HG02981 (cell line): ENCODE results near the gene ZNF845.
"Not testable (repeated sequence)": the region's sequence is repeated elsewhere in the genome, so short reads cannot be mapped to it uniquely, and the experiment has no call there.

Source experiments
- ATAC-seq: cut with Tn5 transposase; IDR thresholded peaks from one replicate; pipeline ENCODE4 v1.9.1; 2021; ENCODE audit warnings: mild to moderate bottlenecking, moderate library complexity; ENCODE audit not compliant: unreplicated experiment

The ZNF845 gene

DNA sequence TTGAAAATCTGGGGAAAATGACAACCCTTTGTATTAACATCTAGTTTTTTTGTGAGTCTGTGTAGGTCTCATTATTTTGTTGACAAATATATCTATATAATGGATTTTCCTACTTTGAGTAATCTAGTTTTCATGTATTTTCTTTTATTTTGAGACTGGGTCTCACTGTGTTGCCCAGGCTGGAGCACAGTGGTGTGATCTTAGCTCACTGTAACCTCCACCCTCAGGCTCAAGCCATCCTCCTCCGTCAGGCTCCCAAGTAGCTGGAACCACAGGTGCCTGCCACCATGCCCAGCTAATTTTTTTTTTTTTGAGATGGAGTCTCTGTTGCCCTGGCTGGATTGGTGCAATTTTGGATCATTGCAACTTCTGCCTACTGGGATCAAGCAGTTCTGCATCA lies 41.2 kb downstream of the ZNF845 start:
- ATAC-seq, result no peak

DNA sequence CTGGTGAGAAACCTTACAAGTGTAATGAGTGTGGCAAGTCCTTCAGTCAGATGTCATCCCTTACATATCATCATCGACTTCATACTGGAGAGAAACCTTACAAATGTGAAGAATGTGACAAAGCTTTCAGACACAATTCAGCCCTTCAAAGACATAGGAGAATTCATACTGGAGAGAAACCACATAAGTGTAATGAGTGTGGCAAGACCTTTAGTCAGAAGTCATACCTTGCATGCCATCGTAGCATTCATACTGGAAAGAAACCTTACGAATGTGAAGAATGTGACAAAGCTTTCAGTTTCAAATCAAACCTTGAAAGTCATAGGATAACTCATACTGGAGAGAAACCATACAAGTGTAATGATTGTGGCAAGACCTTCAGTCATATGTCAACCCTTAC lies 47.8 kb downstream of the ZNF845 start:
- ATAC-seq, result no peak

DNA sequence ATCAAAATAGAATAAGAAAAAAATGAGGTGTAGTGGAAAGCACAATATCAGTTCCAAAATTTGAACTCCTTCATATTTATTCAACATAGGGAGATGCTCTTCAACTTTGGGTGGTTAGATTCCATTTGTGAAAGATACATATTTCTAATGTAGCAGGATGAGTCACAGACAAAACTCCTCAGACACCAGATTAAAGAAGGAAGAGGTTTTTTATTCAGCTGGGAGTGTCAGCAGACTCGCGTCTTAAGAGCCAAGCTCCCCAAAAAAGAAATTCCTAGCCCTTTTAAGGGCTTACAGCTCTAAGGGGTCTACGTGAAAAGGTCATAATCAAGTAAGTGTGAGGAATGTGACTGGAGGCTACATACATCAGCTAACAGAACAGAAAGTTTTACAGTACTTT lies 54.6 kb downstream of the ZNF845 start:
- ATAC-seq, result no peak

DNA sequence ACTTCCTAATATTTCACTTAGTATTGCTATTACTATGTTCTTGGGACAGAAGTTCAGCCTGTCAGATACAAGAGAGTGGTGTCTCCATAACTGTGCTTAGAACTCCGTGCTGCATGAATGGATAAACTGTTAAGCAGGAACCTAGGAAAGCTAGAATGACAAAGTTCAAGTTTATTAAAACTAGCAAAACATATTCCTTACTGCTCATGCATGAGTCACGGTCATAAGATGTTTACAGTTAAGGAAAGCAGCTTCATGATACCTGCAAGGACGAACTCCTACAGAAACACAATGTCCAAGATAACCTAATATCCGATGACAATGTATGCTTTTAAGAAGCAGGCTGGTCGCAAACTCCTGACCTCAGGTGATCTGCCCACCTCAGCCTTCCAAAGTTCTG lies 55.4 kb downstream of the ZNF845 start:
- no peak for ATAC-seq

DNA sequence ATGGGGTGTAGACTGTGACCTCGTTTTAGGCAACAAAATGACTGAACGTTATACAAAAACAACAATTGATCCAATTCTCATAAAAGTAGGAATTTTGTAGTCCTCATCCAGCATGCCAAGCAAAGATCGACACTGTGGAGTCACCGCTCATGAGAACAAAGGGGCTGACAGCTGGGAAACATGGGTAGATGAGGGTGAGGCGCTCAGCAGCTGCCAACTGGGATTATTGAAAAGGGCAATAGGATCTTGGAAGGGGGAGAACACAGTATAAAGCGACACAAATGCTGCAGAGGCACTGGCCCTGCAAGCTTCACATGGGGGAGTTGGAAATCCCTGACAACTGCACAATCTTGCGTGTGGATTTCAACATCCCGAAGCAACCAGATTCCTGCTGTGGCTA lies 56.0 kb downstream of the ZNF845 start:
- no peak for ATAC-seq

DNA sequence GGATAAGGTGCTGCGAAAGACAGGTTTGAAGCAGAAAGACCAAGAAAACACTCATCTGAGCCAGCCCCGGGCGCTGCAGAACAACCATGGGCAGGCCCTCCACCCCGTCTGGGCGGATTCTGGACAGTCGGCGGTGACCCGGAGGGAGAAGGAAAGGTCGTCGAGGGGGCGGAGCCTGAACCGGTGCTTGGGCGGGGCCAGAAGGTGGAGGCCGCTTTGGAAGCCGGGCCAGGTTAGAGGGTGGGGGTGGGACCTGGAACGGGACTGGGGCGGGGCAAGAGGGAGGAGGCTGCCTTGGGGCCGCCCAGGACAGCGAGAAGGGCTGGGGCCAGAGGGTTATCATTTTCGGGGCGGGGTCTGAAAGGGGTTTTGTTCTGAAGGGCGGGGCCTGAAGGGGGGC lies 56.4 kb downstream of the ZNF845 start:
- no peak for ATAC-seq

DNA sequence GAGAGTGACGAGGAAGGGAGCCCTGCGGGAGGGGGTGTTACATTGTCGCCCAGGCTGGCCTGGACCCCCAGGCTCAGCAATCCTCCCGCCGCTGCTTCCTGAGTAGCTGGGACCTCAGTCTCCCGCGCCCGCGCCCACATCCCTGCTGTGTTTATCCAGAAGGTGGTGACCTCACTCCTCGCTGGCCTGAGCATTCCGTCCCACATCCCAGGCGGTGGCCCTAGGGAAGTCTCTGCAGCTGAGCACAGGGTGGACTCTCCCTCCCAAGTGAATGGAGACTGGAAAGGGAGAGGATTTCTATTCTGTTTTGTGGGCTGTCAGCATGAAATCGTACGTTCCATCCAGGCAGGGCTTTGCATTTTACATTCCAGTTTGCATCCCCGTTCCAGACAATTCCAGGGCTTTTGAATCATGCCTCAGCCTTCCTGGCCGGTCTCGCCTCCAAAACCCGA lies 61.0 kb downstream of the ZNF845 start:
- no peak for ATAC-seq

DNA sequence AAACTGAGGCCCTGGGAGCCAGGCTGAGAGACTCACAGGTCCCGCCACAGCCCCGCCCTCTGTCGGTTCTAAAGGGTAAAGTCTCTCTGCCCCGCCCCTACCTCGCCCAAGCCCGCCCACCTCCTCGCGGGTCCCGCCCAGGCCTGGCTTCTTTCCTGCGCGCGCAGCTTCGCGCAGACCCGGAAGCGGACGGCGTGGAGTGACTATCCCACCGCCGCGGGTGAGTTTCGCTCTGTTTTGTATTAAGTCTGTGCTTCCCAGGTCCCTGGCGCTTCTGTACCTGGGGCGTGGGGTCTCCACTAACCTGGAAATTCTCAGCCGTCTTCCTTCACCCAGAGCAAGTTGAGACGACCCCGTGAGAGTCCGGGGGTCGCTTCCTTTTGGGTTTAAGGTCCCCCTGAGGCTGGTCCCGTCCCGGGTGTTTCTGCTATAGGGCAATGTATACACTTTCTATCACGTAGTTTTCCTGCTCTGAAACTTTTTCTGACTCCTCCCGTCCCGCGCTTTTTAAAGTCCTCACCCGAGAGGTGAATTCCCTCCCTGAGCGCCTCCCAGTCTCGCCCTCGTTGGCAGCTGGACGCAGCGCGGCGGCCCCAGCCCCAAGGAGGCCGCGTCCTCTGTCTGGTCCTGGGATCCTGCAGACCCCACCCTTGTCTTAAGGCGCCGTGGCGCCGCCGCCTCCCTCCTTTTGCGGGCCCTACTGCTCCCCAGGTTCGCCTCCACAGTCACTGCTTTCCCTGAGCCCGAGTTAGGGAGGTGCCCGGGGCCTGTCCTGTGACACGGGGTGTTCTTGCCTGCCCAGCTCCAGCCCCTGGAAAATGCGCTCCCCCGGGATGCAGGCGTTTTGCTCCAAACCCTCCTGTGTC lies 61.7 kb downstream of the ZNF845 start, which contains the start of gene ZNF765:
Gene ZNF765 (plus strand): TSS at position 176 of the 866 bp plus-strand sequence. CDS start 2,867 bp downstream, outside the sequence.
- peak; percentile 89 for ATAC-seq

DNA sequence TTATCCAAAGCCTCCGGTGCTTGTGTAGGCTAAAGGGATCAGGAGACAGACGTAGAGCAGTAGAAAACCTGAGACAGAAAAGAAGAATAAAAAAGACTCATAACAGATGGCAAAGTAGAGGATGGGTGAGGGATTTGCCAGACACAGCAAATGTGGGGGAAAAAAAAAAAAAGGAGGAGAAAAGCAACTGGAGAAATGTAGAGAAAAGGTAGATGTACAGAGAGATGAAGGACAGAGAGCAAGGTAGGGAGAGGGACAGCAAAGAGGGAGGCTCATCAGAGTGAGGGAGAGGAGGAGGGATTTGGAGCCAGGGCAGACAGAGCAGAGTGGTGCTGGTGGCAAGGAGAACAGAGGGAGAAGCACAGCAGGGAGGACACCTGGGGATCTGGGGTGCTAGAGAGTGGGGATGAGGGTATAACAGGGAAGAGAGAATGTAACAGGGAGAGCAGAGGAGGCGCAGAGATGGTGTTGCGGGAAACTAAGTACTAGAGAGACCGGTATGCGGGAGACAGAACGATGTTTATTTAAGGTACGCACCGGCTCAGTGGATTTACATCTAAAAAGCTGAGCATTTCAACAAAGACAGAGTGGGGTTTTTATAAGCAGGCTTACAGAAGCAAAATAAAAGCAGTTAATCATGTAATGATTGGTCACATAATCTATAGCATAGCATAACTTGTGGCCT lies 62.4 kb downstream of the ZNF845 start:
- not testable (repeated sequence) for ATAC-seq

DNA sequence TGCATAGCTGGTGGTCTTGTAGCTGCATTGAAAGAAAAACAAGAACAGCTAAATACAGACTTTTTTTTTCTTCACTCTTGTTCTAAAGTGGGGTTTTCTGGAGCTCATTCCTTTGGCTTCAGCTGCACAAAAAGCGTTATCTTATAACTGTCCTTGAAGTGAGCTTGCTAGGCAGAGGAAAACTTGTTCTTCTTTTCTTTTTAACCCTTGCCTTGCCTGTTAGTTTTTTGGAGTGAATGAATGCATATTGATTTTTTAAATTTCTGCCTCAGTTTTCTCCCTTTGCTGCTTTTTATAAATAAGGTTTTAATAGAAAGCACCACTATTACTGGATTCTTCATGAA lies 62.9 kb downstream of the ZNF845 start:
- no peak for ATAC-seq

DNA sequence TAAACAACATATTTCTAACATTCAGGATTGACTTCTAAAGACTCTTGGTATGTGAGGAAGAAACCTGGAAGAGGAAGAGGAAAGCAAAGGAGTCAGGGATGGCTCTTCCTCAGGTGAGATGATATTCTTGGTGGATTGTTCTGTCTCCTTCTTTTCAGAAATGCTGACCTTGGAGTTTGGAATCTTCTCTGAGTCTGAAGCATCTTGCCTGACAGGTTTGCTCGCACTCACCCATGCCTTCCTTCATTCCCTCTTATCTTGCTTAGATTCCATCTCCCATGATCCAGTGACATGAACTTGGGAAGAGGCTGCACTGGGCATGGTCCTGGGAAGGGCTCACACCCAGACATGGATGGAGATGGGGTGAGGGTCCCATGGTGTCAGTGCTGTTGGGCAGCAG lies 64.4 kb downstream of the ZNF845 start:
- not testable (repeated sequence) for ATAC-seq
